Testis (tissue), 3 donors: ENCODE measurements around the gene PLS1. TPM values are rescaled to one million over a fixed set of nuclear protein-coding genes. Genes with fewer than 3 reads are reported as not detected.
"Not testable (repeated sequence)": the region's sequence is repeated elsewhere in the genome, so short reads cannot be mapped to it uniquely, and the experiment has no call there.

ENCODE experiments used
- DNase-seq: peaks from one replicate; pipeline ENCODE4 v3.0.0-alpha.2; 2019
- H3K27ac ChIP-seq, 2 donors: fragments of 200-600 bp; sonication (generic); one replicate each; pipeline ENCODE4 v1.5.1; 2019
- H3K27me3 ChIP-seq: fragments of 200-600 bp; sonication (generic); one replicate; pipeline ENCODE4 v1.5.1; 2019
- H3K36me3 ChIP-seq: fragments of 200-600 bp; sonication (generic); one replicate; pipeline ENCODE4 v1.5.1; 2017; ENCODE audit warnings: low read depth; ENCODE audit errors: missing control alignments
- H3K4me1 ChIP-seq: fragments of 200-600 bp; sonication (generic); one replicate; pipeline ENCODE4 v1.5.1; 2019
- H3K4me3 ChIP-seq, 2 donors: fragments of 200-600 bp; sonication (generic); one replicate each; pipeline ENCODE4 v1.5.1; 2017 to 2019
- H3K9me3 ChIP-seq: fragments of 200-600 bp; sonication (generic); one replicate; pipeline ENCODE4 v1.5.1; 2017
- CTCF ChIP-seq, 3 experiments: fragments of 450-650 bp in 2 of 3; fragments of 200-600 bp in 1 of 3; sonication (generic) in 1 of 3; IDR thresholded peaks; one replicate each; pipeline ENCODE4 v1.5.1; 2016 to 2019; ENCODE audit warnings: antibody characterized with exemption in 3 of 3, mild to moderate bottlenecking in 2 of 3, moderate library complexity in 1 of 3
- POLR2A ChIP-seq: fragments of 450-650 bp; IDR thresholded peaks from one replicate; pipeline ENCODE4 v1.6.1; 2017; ENCODE audit warnings: antibody characterized with exemption, mild to moderate bottlenecking, moderate library complexity
- WGBS, 2 donors: methylation state at CpG; one replicate each; pipeline ENCODE4 v1.1.5; 2018; 5-methylcytosine and 5-hydroxymethylcytosine counted together
- intact Hi-C: fragments of 100-400 bp; cut with DNase I; formaldehyde crosslinking; loops from one replicate; pipeline ENCODE4 v1.15.1; 2023; ENCODE audit warnings: low total_unique reads
- polyA plus RNA-seq: library from polyadenylated mRNA; stranded (reverse); fragments of 350-450 nt; fragmentation: Illumina TruSeq; extraction: RNeasy Lipid Tissue Mini Kit (QIAGEN cat#74804); gene quantifications from one replicate; pipeline ENCODE4 v1.2.3, GENCODE V29; 2014; ENCODE audit warnings: low read depth, low replicate concordance; ENCODE audit not compliant: insufficient read depth
- total RNA-seq, 2 donors: library from RNA; depleted of rRNA; stranded (reverse); fragments of >200 nt; gene quantifications; one replicate each; pipeline ENCODE4 v1.2.3, GENCODE V29; 2016

PLS1 gene
- total and polyA plus RNA-seq, 3 donors from 2014 or later: 5.1 to 10.8 (median 10.6) TPM

- Histone ChIP-seq H3K36me3 (no peaks in the 10 kb centered on the region), H3K27me3 (no peaks in the 10 kb centered on the region), H3K4me3 (no peak overlapping the region), H3K4me1 (no peaks in the 10 kb centered on the region), H3K27ac (no peak overlapping the region), H3K9me3 (no peaks in the 10 kb centered on the region)
- TF ChIP-seq CTCF (IDR thresholded peaks at IDR 0.05) (peak in 2 of 3 experiments; percentile 35 to 43), POLR2A (no peak)
- peak; percentile 52 for DNase-seq
- WGBS, 2 donors: 51 to 53% methylated on average over 2 of the region's 2 CpGs
- intact Hi-C loops: no loop called here
These were observed 9.3 kb upstream of the PLS1 start for GRCh38 chr3:142586803-142587406.

GRCh38 chr3:142588703-142589102 is 7.5 kb upstream of the PLS1 start:
- no peaks in the 10 kb centered on the region for H3K36me3 ChIP-seq
- 59 to 90% methylated on average over 1 of the region's 1 CpG for WGBS, 2 donors
- DNase-seq: no peak

DNA sequence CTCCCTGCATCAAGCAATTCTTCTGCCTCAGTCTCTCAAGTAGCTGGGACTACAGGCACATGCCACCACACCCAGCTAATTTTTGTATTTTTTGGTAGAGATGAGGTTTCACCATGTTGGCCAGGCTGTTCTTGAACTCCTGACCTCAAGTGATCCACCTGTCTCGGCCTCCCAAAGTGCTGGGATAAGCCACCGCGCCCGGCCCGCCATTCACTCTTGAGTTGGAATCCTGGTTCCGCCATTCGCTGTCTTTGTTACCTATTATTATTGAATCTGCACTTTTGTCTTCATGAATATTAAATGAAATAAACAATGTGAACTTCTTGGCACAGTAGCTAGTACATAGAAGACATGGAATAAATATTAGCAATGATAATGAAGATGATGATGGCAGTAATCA is 3.9 kb upstream of the PLS1 start:
- 96 to 97% methylated on average over 7 of the region's 7 CpGs for WGBS, 2 donors
- not testable (repeated sequence) for H3K36me3 ChIP-seq, H3K4me3 ChIP-seq, DNase-seq, H3K27ac ChIP-seq, H3K27me3 ChIP-seq, H3K9me3 ChIP-seq, H3K4me1 ChIP-seq
- intact Hi-C loops: loop anchor here (10.0 kb wide), 1 partner anchor 403 kb away; no protein-coding TSS in a partner anchor

More at GRCh38 chr3:142588703-142589102, 7.5 kb upstream of the PLS1 start:
- no peaks in the 10 kb centered on the region for H3K4me1 ChIP-seq
- TF ChIP-seq CTCF (IDR thresholded peaks at IDR 0.05): no peak
- no peak for TF ChIP-seq POLR2A
- H3K27ac ChIP-seq: no peak overlapping the region
- no peaks in the 10 kb centered on the region for H3K27me3 ChIP-seq
- no peak overlapping the region for H3K4me3 ChIP-seq
- intact Hi-C loops: no loop called here
- no peaks in the 10 kb centered on the region for H3K9me3 ChIP-seq

GRCh38 chr3:142595141-142595540 is 1.1 kb upstream of the PLS1 start:
- H3K27ac ChIP-seq: no peak overlapping the region
- WGBS, 2 donors: 19 to 34% methylated on average over 1 of the region's 1 CpG
- no peak for DNase-seq
- H3K27me3 ChIP-seq: no peaks in the 10 kb centered on the region
- no peaks in the 10 kb centered on the region for H3K36me3 ChIP-seq
- intact Hi-C loops: loop anchor here (10.0 kb wide), 1 partner anchor 400 kb away; no protein-coding TSS in a partner anchor
- peak overlapping the region in 1 of 2 donors; percentile 61 for H3K4me3 ChIP-seq
- H3K9me3 ChIP-seq: no peaks in the 10 kb centered on the region
- no peak for TF ChIP-seq POLR2A
- no peak for TF ChIP-seq CTCF (IDR thresholded peaks at IDR 0.05)
- H3K4me1 ChIP-seq: peaks cover 3% of the 10 kb centered on the region

- intact Hi-C loops: loop anchor here (10.0 kb wide), 1 partner anchor 399 kb away; no protein-coding TSS in a partner anchor
- H3K27me3 ChIP-seq: no peaks in the 10 kb centered on the region
- WGBS, 2 donors: 9 to 12% methylated on average over 7 of the region's 7 CpGs
- peak overlapping the region; percentile 61 to 67 for H3K4me3 ChIP-seq
- H3K27ac ChIP-seq: no peak overlapping the region
- TF ChIP-seq CTCF (IDR thresholded peaks at IDR 0.05) (no peak), POLR2A (no peak)
- no peaks in the 10 kb centered on the region for H3K9me3 ChIP-seq
- no peak for DNase-seq
- H3K36me3 ChIP-seq: no peaks in the 10 kb centered on the region
- peaks cover 3% of the 10 kb centered on the region for H3K4me1 ChIP-seq
These were observed 627 bp upstream of the PLS1 start for GRCh38 chr3:142595581-142595950.
